ENCODE results near the gene MAGEB1. TPM values are rescaled to one million over a fixed set of nuclear protein-coding genes. Genes with fewer than 3 reads are reported as not detected.

The MAGEB1 gene
- total RNA-seq, 1 experiment from 2014 or later: not detected

DNA sequence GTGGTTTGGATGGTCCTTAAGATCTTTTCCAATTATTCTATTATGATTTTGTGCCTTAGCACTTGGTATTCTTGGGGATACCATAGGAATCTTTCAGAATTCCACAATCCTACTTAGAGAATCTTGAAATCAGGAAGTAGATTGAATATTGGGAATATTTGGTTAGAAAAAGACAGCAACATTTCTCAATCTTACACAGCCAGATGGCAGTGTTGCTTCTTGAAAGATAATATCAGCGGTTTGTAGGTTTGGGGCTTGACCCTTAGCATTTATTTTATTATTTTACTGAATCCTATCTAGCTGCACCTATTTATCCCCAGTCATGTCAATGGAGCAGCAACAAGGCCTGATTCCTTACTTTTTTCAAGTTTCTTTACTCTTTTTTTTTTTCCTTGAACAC lies 28.6 kb downstream of the MAGEB1 start:
- Mint-ChIP-seq H3K27ac (ENCODE audit: low read depth, unreplicated experiment) (no peak overlapping the region), H3K4me1 (ENCODE audit: insufficient read depth, unreplicated experiment) (peaks cover 5% of the 10 kb centered on the region), H3K27me3 (ENCODE audit: insufficient read depth, unreplicated experiment) (no peaks in the 10 kb centered on the region), H3K9me3 (ENCODE audit: unreplicated experiment) (no peaks in the 10 kb centered on the region), H3K36me3 (ENCODE audit: insufficient read depth, unreplicated experiment) (no peaks in the 10 kb centered on the region), H3K4me3 (ENCODE audit: unreplicated experiment) (no peak overlapping the region)
- ChIA-PET CTCF (interaction anchor here (0.6 to 6.2 kb wide), 8 partner anchors 12 to 1634 kb away, joined by 3 to 61 read pairs (median 4); no protein-coding TSS in a partner anchor), POLR2A (no interaction called here)
- TF ChIP-seq, protein P1, sequence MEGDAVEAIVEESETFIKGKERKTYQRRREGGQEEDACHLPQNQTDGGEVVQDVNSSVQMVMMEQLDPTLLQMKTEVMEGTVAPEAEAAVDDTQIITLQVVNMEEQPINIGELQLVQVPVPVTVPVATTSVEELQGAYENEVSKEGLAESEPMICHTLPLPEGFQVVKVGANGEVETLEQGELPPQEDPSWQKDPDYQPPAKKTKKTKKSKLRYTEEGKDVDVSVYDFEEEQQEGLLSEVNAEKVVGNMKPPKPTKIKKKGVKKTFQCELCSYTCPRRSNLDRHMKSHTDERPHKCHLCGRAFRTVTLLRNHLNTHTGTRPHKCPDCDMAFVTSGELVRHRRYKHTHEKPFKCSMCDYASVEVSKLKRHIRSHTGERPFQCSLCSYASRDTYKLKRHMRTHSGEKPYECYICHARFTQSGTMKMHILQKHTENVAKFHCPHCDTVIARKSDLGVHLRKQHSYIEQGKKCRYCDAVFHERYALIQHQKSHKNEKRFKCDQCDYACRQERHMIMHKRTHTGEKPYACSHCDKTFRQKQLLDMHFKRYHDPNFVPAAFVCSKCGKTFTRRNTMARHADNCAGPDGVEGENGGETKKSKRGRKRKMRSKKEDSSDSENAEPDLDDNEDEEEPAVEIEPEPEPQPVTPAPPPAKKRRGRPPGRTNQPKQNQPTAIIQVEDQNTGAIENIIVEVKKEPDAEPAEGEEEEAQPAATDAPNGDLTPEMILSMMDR (IDR thresholded peaks at IDR 0.05; ENCODE audit: unreplicated experiment): peak; percentile 39
- peak; percentile 49 for DNase-seq (ENCODE audit: unreplicated experiment)
- BruUV-seq (replicated peaks): no TSS peak
- intact Hi-C loops (cut with micrococcal nuclease): loop anchor here (1.0 to 10.0 kb wide), 4 partner anchors 133 to 439 kb away; no protein-coding TSS in a partner anchor

DNA sequence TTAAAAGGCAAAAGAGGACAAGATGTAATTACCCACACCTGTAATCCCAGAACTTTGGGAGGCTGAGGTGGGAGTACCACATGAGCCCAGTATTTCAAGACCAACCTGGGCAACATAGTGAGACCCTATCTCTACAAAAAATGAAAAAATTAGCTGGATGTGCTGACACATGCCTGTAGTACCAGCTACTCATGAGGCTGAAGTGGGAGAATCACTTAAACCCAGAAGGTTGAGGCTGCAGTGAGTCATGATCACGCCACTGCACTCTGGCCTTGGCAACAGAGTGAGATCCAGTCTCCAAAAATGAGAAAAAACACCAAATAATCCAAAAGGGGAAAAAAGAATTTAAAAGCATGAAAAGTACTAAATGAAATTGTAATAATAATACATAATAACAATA lies 31.4 kb downstream of the MAGEB1 start:
- BruUV-seq (replicated peaks): no TSS peak
- ChIA-PET POLR2A (interaction anchor here (0.8 kb wide), 1 partner anchor 225 kb away, joined by 3 read pairs; no protein-coding TSS in a partner anchor), CTCF (interaction anchor here (0.6 to 1.3 kb wide), 4 partner anchors 28 to 235 kb away, joined by 3 to 6 read pairs (median 4); no protein-coding TSS in a partner anchor)
- no peaks in the 10 kb centered on the region for H3K36me3 Mint-ChIP-seq (ENCODE audit: insufficient read depth, unreplicated experiment)
- H3K4me1 Mint-ChIP-seq (ENCODE audit: insufficient read depth, unreplicated experiment): peaks cover 5% of the 10 kb centered on the region
- H3K4me3 Mint-ChIP-seq (ENCODE audit: unreplicated experiment): no peak overlapping the region
- H3K27me3 Mint-ChIP-seq (ENCODE audit: insufficient read depth, unreplicated experiment): no peaks in the 10 kb centered on the region
- H3K27ac Mint-ChIP-seq (ENCODE audit: low read depth, unreplicated experiment): no peak overlapping the region
- intact Hi-C loops (cut with micrococcal nuclease): loop anchor here (5.0 to 10.0 kb wide), 2 partner anchors 136 to 436 kb away; no protein-coding TSS in a partner anchor
- TF ChIP-seq, protein P1 (IDR thresholded peaks at IDR 0.05; ENCODE audit: unreplicated experiment): no peak
- DNase-seq (ENCODE audit: unreplicated experiment): peak; percentile 38
- H3K9me3 Mint-ChIP-seq (ENCODE audit: unreplicated experiment): no peaks in the 10 kb centered on the region

DNA sequence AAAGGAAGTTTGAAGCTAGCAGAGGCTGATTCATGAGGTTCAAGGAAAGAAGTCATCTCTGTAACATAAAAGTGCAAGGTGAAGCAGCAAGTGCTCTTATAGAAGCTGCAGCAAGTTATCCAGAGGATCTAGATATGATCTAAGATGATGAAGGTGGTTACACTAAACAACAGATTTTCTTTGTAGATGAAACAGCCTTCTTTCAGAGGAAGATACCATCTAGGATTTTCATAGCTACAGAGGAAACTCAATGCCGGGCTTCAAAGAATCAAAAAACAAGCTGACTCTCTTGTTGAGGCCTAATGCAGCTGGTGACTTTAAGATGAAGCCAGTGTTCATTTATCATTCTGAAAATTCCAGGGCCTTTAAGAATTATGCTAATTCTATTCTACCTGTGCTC lies 33.5 kb downstream of the MAGEB1 start:
- no peak for DNase-seq (ENCODE audit: unreplicated experiment)
- Mint-ChIP-seq H3K27me3 (ENCODE audit: insufficient read depth, unreplicated experiment) (no peaks in the 10 kb centered on the region), H3K4me1 (ENCODE audit: insufficient read depth, unreplicated experiment) (peaks cover 17% of the 10 kb centered on the region), H3K4me3 (ENCODE audit: unreplicated experiment) (no peak overlapping the region), H3K9me3 (ENCODE audit: unreplicated experiment) (no peaks in the 10 kb centered on the region), H3K36me3 (ENCODE audit: insufficient read depth, unreplicated experiment) (no peaks in the 10 kb centered on the region), H3K27ac (ENCODE audit: low read depth, unreplicated experiment) (no peak overlapping the region)
- intact Hi-C loops (cut with micrococcal nuclease): no loop called here
- CTCF ChIA-PET: interaction anchor here (0.6 to 1.3 kb wide), 9 partner anchors 21 to 291 kb away, joined by 3 to 7 read pairs (median 3); no protein-coding TSS in a partner anchor
- TF ChIP-seq, protein P1 (IDR thresholded peaks at IDR 0.05; ENCODE audit: unreplicated experiment): no peak
- no TSS peak for BruUV-seq (replicated peaks)
- POLR2A ChIA-PET: no interaction called here

DNA sequence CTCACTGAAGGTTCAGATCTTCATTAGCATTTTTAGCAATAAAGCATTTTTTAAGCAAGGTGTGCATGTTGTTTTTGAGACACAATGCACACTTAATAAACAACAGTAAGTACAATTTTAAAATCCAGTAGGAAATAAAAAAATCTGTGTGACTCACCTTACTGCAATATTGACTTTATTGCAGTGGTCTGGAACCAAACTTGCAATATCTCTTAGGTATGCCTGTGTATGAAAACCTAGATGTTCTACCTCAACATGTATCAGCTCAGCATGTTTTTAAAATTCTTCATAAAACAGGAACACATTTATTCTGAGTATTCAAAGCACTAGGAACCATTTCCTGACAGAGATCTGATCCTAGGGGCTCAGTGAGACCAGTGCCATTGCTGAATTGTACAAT lies 35.6 kb downstream of the MAGEB1 start:
- intact Hi-C loops (cut with micrococcal nuclease): no loop called here
- POLR2A ChIA-PET: no interaction called here
- H3K27ac Mint-ChIP-seq (ENCODE audit: low read depth, unreplicated experiment): peak overlapping the region; percentile 5
- no TSS peak for BruUV-seq (replicated peaks)
- H3K36me3 Mint-ChIP-seq (ENCODE audit: insufficient read depth, unreplicated experiment): no peaks in the 10 kb centered on the region
- peak; percentile 10 for DNase-seq (ENCODE audit: unreplicated experiment)
- CTCF ChIA-PET: interaction anchor here (0.5 to 1.0 kb wide), 6 partner anchors 8 to 1019 kb away, joined by 3 to 4 read pairs (median 3); no protein-coding TSS in a partner anchor
- H3K27me3 Mint-ChIP-seq (ENCODE audit: insufficient read depth, unreplicated experiment): no peaks in the 10 kb centered on the region
- H3K4me1 Mint-ChIP-seq (ENCODE audit: insufficient read depth, unreplicated experiment): peaks cover 17% of the 10 kb centered on the region
- H3K4me3 Mint-ChIP-seq (ENCODE audit: unreplicated experiment): no peak overlapping the region
- TF ChIP-seq, protein P1 (IDR thresholded peaks at IDR 0.05; ENCODE audit: unreplicated experiment): no peak
- no peaks in the 10 kb centered on the region for H3K9me3 Mint-ChIP-seq (ENCODE audit: unreplicated experiment)

All from MCF 10A (cell line).